Hepatocyte (in vitro differentiated cells): ENCODE measurements around the gene SH3YL1.

ENCODE experiments used
- EZH2 ChIP-seq: fragments of 200-600 bp; sonication (generic); IDR thresholded peaks from 2 replicates; pipeline ENCODE4 v1.6.1; 2016; ENCODE audit warnings: antibody characterized with exemption, mild to moderate bottlenecking, borderline replicate concordance
- EZH2phosphoT487 ChIP-seq: fragments of 200-600 bp; sonication (generic); IDR thresholded peaks from one replicate; pipeline ENCODE4 v1.6.1; 2018; ENCODE audit warnings: antibody characterized with exemption, mild to moderate bottlenecking, low read depth, moderate library complexity; ENCODE audit not compliant: unreplicated experiment, severe bottlenecking
- TF ChIP-seq, protein P1 (sequence below): fragments of 200-600 bp; sonication (generic); IDR thresholded peaks from 2 replicates; pipeline ENCODE4 v1.5.1; 2016; ENCODE audit warnings: antibody characterized with exemption, mild to moderate bottlenecking; ENCODE audit not compliant: poor library complexity

DNA sequence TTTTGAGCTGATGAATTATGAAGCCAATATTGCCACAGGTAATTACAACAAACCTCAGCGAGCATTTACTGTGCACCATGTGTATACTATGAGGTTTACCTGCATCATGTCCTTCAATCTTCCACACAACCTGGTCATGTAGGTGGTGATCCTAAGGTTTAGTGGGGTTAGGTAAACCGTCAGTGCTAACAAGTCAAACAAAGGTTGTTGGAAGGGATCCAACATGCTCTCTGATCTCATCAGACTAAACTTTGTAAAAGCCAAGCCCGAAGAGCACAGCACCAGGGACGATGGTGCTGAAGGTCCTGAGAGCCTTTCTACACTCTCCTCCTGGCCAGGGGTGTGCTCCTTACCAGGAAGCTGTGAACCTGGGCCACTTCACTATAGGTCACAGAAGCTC lies 29.4 kb downstream of the SH3YL1 start:
- TF ChIP-seq EZH2phosphoT487 (no peak), EZH2 (no peak)
- TF ChIP-seq, protein P1, sequence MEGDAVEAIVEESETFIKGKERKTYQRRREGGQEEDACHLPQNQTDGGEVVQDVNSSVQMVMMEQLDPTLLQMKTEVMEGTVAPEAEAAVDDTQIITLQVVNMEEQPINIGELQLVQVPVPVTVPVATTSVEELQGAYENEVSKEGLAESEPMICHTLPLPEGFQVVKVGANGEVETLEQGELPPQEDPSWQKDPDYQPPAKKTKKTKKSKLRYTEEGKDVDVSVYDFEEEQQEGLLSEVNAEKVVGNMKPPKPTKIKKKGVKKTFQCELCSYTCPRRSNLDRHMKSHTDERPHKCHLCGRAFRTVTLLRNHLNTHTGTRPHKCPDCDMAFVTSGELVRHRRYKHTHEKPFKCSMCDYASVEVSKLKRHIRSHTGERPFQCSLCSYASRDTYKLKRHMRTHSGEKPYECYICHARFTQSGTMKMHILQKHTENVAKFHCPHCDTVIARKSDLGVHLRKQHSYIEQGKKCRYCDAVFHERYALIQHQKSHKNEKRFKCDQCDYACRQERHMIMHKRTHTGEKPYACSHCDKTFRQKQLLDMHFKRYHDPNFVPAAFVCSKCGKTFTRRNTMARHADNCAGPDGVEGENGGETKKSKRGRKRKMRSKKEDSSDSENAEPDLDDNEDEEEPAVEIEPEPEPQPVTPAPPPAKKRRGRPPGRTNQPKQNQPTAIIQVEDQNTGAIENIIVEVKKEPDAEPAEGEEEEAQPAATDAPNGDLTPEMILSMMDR = no peak
